HepG2 (cell line): ENCODE data around the gene SLC13A3. TPM values are rescaled to one million over a fixed set of nuclear protein-coding genes. Genes with fewer than 3 reads are reported as not detected.

Experiments
- ATF1 ChIP-seq: IDR thresholded peaks from 2 replicates; pipeline ENCODE4 v1.6.1; 2016; ENCODE audit warnings: mild to moderate bottlenecking, control low read depth
- EP300 ChIP-seq, 3 experiments: sonication (generic) in 1 of 3; formaldehyde crosslinking in 1 of 3; IDR thresholded peaks; 2 replicates each; pipeline versions ENCODE4 v1.5.1 to v1.6.1; 2011 to 2020; ENCODE audit warnings: low read depth in 2 of 3, low read length in 2 of 3, borderline replicate concordance in 1 of 3, improper control_type of control experiment in 1 of 3, mild to moderate bottlenecking in 1 of 3, missing genetic modification reagents in 1 of 3, moderate library complexity in 1 of 3
- FOXO1 ChIP-seq: sonication (generic); formaldehyde crosslinking; IDR thresholded peaks from 2 replicates; pipeline ENCODE4 v1.4.0; 2020; ENCODE audit warnings: missing genetic modification reagents
- KIAA2018 ChIP-seq: sonication (generic); formaldehyde crosslinking; IDR thresholded peaks from 2 replicates; pipeline ENCODE4 v1.5.0; 2020; ENCODE audit warnings: mild to moderate bottlenecking, missing genetic modification reagents, borderline replicate concordance
- MAZ ChIP-seq, 2 experiments: sonication (generic) in 1 of 2; formaldehyde crosslinking in 1 of 2; IDR thresholded peaks; 2 replicates each; pipeline versions ENCODE4 v1.5.0 to v1.6.1; 2012 to 2020; ENCODE audit warnings: low read depth in 2 of 2, mild to moderate bottlenecking in 2 of 2, borderline replicate concordance in 1 of 2, improper control_type of control experiment in 1 of 2, low read length in 1 of 2, missing genetic modification reagents in 1 of 2, moderate library complexity in 1 of 2
- MTA3 ChIP-seq: sonication (generic); formaldehyde crosslinking; IDR thresholded peaks from 2 replicates; pipeline ENCODE4 v1.4.0; 2020; ENCODE audit warnings: missing genetic modification reagents
- MYC ChIP-seq: sonication (generic); formaldehyde crosslinking; IDR thresholded peaks from 2 replicates; pipeline ENCODE4 v1.9.0; 2021; ENCODE audit warnings: missing genetic modification reagents, borderline replicate concordance
- NFE2L1 ChIP-seq: sonication (generic); formaldehyde crosslinking; IDR thresholded peaks from 2 replicates; pipeline ENCODE4 v1.4.0; 2020; ENCODE audit warnings: missing genetic modification reagents, mild to moderate bottlenecking, borderline replicate concordance
- PHF5A ChIP-seq: IDR thresholded peaks from one replicate; pipeline ENCODE4 v1.6.1; 2018; ENCODE audit warnings: low read depth, missing genetic modification reagents; ENCODE audit not compliant: unreplicated experiment
- RBM22 ChIP-seq: fragments of 200-400 bp; formaldehyde crosslinking; optimal IDR thresholded peaks from 2 replicates; pipeline ENCODE3; 2017; ENCODE audit warnings: mild to moderate bottlenecking, low read length, moderate library complexity
- SMAD9 ChIP-seq: sonication (generic); formaldehyde crosslinking; IDR thresholded peaks from 2 replicates; pipeline ENCODE4 v1.5.1; 2020; ENCODE audit warnings: mild to moderate bottlenecking, missing genetic modification reagents
- TBP ChIP-seq: sonication (generic); formaldehyde crosslinking; IDR thresholded peaks from 2 replicates; pipeline ENCODE4 v1.5.0; 2020; ENCODE audit warnings: missing genetic modification reagents
- ZNF136 ChIP-seq: sonication (generic); formaldehyde crosslinking; IDR thresholded peaks from 2 replicates; pipeline ENCODE4 v1.8.1; 2022; ENCODE audit warnings: low read depth, mild to moderate bottlenecking, moderate library complexity, missing genetic modification reagents
- ZNF431 ChIP-seq: sonication (generic); formaldehyde crosslinking; IDR thresholded peaks from 2 replicates; pipeline ENCODE4 v1.9.0; 2022; ENCODE audit warnings: missing genetic modification reagents, low read depth, mild to moderate bottlenecking, borderline replicate concordance
- ZNF446 ChIP-seq: sonication (generic); formaldehyde crosslinking; IDR thresholded peaks from 2 replicates; pipeline ENCODE4 v1.5.0; 2020; ENCODE audit warnings: mild to moderate bottlenecking, missing genetic modification reagents
- ZNF558 ChIP-seq: sonication (generic); formaldehyde crosslinking; IDR thresholded peaks from 2 replicates; pipeline ENCODE4 v1.9.0; 2022; ENCODE audit warnings: mild to moderate bottlenecking, missing genetic modification reagents, borderline replicate concordance
- ZNF782 ChIP-seq: sonication (generic); formaldehyde crosslinking; IDR thresholded peaks from 2 replicates; pipeline ENCODE4 v1.4.0; 2020; ENCODE audit warnings: missing genetic modification reagents, mild to moderate bottlenecking, borderline replicate concordance
- polyA plus RNA-seq, 8 experiments: library from polyadenylated mRNA; depleted of rRNA in 3 of 8; stranded (reverse) in 7 of 8; unstranded in 1 of 8; fragments of >200 nt; fragmentation: Illumina TruSeq in 4 of 8; extraction: Trizol in 4 of 8; gene quantifications; 2 replicates each; pipeline versions ENCODE4 v1.2.1 to v1.2.3, GENCODE V29; 2011 to 2016; ENCODE audit warnings: low read depth in 4 of 8, missing spikeins in 1 of 8, mixed read lengths in 1 of 8; ENCODE audit not compliant: insufficient read depth in 1 of 8
- total RNA-seq, 5 experiments: library from RNA; depleted of rRNA; stranded (reverse); fragments of >200 nt; fragmentation: Illumina TruSeq; extraction: Trizol; gene quantifications; 2 replicates each; pipeline ENCODE4 v1.2.3, GENCODE V29; 2016; ENCODE audit warnings: low read depth in 1 of 5
- TF ChIP-seq, protein P1 (sequence below): IDR thresholded peaks from 2 replicates; pipeline ENCODE4 v1.6.1; 2018; ENCODE audit warnings: missing genetic modification reagents
- TF ChIP-seq, protein P2 (sequence below): sonication (generic); formaldehyde crosslinking; IDR thresholded peaks from 2 replicates; pipeline ENCODE4 v1.8.1; 2023; ENCODE audit warnings: missing genetic modification reagents, mild to moderate bottlenecking, borderline replicate concordance

Gene SLC13A3
- total and polyA plus RNA-seq, 2 of the 13 experiments (the other 11 are each of a cell fraction or from before 2014, with no cell fraction given), result 66.5 to 76.0 TPM

DNA sequence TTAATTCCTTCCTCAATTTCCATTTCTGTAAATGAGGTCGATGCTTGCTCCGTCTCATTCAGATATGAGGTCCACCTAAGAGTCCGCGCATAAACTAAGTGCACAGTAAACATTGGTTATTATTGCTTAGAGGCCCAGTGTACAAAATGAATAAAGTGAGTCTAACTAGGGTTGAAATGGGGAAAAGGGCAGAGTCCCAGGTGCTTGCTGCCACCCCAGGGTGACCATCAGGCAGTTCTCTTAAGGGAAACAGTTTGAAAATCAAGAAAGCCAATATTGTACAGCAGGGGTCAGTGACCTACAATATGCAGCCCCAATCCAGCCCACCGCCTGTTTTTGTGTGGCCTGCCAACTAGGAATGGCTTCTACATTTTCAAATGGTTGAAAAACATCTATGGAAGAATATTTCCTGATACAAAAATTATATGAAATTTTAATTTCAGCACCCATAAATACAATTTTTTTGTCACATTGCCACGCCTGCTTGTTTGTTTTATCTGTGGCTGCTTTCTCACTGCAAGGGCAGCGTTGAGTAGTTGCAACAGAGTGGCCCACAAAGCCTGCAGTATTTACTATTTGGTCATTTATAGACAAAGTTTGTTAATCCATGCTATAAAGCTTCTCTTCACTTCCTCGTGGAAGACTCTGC lies 43.3 kb downstream of the SLC13A3 start (continued):
- no peak for TF ChIP-seq ZNF431 (CRISPR knock-in tag)
- TF ChIP-seq, protein P1, sequence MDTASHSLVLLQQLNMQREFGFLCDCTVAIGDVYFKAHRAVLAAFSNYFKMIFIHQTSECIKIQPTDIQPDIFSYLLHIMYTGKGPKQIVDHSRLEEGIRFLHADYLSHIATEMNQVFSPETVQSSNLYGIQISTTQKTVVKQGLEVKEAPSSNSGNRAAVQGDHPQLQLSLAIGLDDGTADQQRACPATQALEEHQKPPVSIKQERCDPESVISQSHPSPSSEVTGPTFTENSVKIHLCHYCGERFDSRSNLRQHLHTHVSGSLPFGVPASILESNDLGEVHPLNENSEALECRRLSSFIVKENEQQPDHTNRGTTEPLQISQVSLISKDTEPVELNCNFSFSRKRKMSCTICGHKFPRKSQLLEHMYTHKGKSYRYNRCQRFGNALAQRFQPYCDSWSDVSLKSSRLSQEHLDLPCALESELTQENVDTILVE, result peak; percentile 35; the same call in 1 of the 2 replicates
- TF ChIP-seq ZNF782 (CRISPR knock-in tag), result no peak; the same call in 1 of the 2 replicates
- peak; percentile 50 for TF ChIP-seq RBM22
- TF ChIP-seq MAZ (IDR thresholded peaks at IDR 0.05; ENCODE audit: borderline replicate concordance, low read depth, low read length), result no peak
- TF ChIP-seq MAZ (CRISPR knock-in tag; IDR thresholded peaks at IDR 0.05; ENCODE audit: low read depth), result no peak
- TF ChIP-seq SMAD9, result no peak
- no peak for TF ChIP-seq ZNF558 (CRISPR knock-in tag)
- TF ChIP-seq KIAA2018 (CRISPR knock-in tag), result no peak; the same call in 1 of the 2 replicates
- TF ChIP-seq ATF1 (CRISPR knock-in tag), result no peak; the same call in 1 of the 2 replicates
- no peak for TF ChIP-seq ZNF446
- TF ChIP-seq ZNF136, result no peak
- no peak for TF ChIP-seq NFE2L1 (CRISPR knock-in tag)
- TF ChIP-seq PHF5A (CRISPR knock-in tag), result no peak
- no peak for TF ChIP-seq MYC (CRISPR knock-in tag)
- no peak for TF ChIP-seq MTA3 (CRISPR knock-in tag)
- peak in 1 of 2 experiments; percentile 25; a peak in 1 of 4 replicates for TF ChIP-seq EP300 (IDR thresholded peaks at IDR 0.05; ENCODE audit: low read depth in 2 of 2, low read length in 2 of 2)
- 0 out of 2 replicates have a peak, but pooled peaks have one; percentile 36 for TF ChIP-seq EP300 (CRISPR knock-in tag; IDR thresholded peaks at IDR 0.05; ENCODE audit: borderline replicate concordance)
- TF ChIP-seq TBP, result no peak; the same call in 1 of the 2 replicates
- TF ChIP-seq FOXO1 (CRISPR knock-in tag), result no peak
- TF ChIP-seq, protein P2, sequence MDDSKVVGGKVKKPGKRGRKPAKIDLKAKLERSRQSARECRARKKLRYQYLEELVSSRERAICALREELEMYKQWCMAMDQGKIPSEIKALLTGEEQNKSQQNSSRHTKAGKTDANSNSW (CRISPR knock-in tag), result no peak
